ENCODE results near the gene MTIF3. TPM values are rescaled to one million over a fixed set of nuclear protein-coding genes. Genes with fewer than 3 reads are reported as not detected.

Gene MTIF3
- total RNA-seq, 1 experiment from 2014 or later: 40.9 TPM

DNA sequence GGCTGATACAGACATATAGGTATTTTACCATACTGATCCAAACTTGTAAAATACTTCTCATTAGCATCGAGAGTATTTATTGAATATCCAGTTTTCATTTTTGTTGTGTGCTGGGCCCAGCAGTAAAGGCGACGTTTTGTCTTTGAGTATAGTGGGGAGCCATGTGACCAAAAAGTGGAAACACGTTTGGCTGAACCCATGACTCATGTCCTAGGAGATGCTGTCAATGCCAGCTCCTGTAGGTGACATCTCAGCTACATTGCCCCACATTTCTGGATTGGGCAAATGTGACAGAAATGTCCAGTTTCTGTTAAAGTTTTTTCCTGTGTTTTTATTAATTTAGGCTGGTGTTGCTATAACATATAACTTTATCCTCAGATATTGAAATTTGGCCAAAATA is 52.0 kb downstream of the MTIF3 start:
- no peak for DNase-seq (ENCODE audit: unreplicated experiment)
- H3K9me3 Mint-ChIP-seq (ENCODE audit: unreplicated experiment): no peaks in the 10 kb centered on the region
- no peak overlapping the region for H3K4me3 Mint-ChIP-seq (ENCODE audit: unreplicated experiment)
- intact Hi-C loops (cut with micrococcal nuclease): no loop called here
- POLR2A ChIA-PET: interaction anchor here (0.6 kb wide), 1 partner anchor 35 kb away, joined by 3 read pairs; no protein-coding TSS in a partner anchor
- no peak for TF ChIP-seq CTCF (IDR thresholded peaks at IDR 0.05; ENCODE audit: unreplicated experiment)
- no peaks in the 10 kb centered on the region for H3K27me3 Mint-ChIP-seq (ENCODE audit: insufficient read depth, unreplicated experiment)
- H3K36me3 Mint-ChIP-seq (ENCODE audit: insufficient read depth, unreplicated experiment): no peaks in the 10 kb centered on the region
- no peaks in the 10 kb centered on the region for H3K4me1 Mint-ChIP-seq (ENCODE audit: insufficient read depth, unreplicated experiment)
- CTCF ChIA-PET: interaction anchor here (0.9 kb wide), 1 partner anchor 16 kb away, joined by 3 read pairs; no protein-coding TSS in a partner anchor
- BruUV-seq (replicated peaks): no TSS peak
- H3K27ac Mint-ChIP-seq (ENCODE audit: low read depth, unreplicated experiment): no peak overlapping the region

GRCh38 chr13:27396252-27396846 is 54.0 kb downstream of the MTIF3 start:
- H3K36me3 Mint-ChIP-seq (ENCODE audit: insufficient read depth, unreplicated experiment): no peaks in the 10 kb centered on the region
- no peaks in the 10 kb centered on the region for H3K4me1 Mint-ChIP-seq (ENCODE audit: insufficient read depth, unreplicated experiment)
- intact Hi-C loops (cut with micrococcal nuclease): no loop called here
- no peaks in the 10 kb centered on the region for H3K9me3 Mint-ChIP-seq (ENCODE audit: unreplicated experiment)
- H3K27me3 Mint-ChIP-seq (ENCODE audit: insufficient read depth, unreplicated experiment): no peaks in the 10 kb centered on the region
- no TSS peak for BruUV-seq (replicated peaks)
- no peak for DNase-seq (ENCODE audit: unreplicated experiment)
- ChIA-PET POLR2A (no interaction called here), CTCF (interaction anchor here (1.5 to 2.2 kb wide), 3 partner anchors 21 to 430 kb away, joined by 3 to 5 read pairs (median 4); no protein-coding TSS in a partner anchor)
- no peak overlapping the region for H3K27ac Mint-ChIP-seq (ENCODE audit: low read depth, unreplicated experiment)
- H3K4me3 Mint-ChIP-seq (ENCODE audit: unreplicated experiment): no peak overlapping the region
- TF ChIP-seq CTCF (IDR thresholded peaks at IDR 0.05; ENCODE audit: unreplicated experiment): no peak

- Mint-ChIP-seq H3K27me3 (ENCODE audit: insufficient read depth, unreplicated experiment) (no peaks in the 10 kb centered on the region), H3K27ac (ENCODE audit: low read depth, unreplicated experiment) (no peak overlapping the region), H3K4me1 (ENCODE audit: insufficient read depth, unreplicated experiment) (no peaks in the 10 kb centered on the region), H3K36me3 (ENCODE audit: insufficient read depth, unreplicated experiment) (no peaks in the 10 kb centered on the region), H3K9me3 (ENCODE audit: unreplicated experiment) (no peaks in the 10 kb centered on the region), H3K4me3 (ENCODE audit: unreplicated experiment) (no peak overlapping the region)
- ChIA-PET POLR2A (no interaction called here), CTCF (interaction anchor here (1.2 to 1.7 kb wide), 3 partner anchors 20 to 388 kb away, joined by 3 to 4 read pairs (median 3); partner anchors contain the start of gene GTF3A)
- DNase-seq (ENCODE audit: unreplicated experiment): no peak
- intact Hi-C loops (cut with micrococcal nuclease): no loop called here
- no peak for TF ChIP-seq CTCF (IDR thresholded peaks at IDR 0.05; ENCODE audit: unreplicated experiment)
- BruUV-seq (replicated peaks): no TSS peak
These were observed 55.3 kb downstream of the MTIF3 start for GRCh38 chr13:27395007-27395510.

DNA sequence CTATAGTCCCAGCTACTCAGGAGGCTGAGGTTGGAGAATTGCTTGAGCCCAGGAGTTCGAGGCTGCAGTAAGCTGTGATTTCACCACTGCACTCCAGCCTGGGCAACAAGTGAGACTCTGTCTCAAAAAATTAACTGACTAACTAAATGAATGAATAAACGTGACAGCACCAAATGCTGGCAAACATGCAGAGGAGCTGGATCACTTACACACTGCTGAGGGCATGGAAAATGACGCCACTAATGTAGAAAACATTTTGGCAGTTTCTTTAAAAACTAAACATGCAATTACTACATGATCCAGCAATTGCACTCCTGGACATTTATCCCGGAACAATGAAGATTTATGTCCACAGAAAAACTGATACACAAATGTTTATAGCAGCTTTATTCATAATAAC is 57.3 kb downstream of the MTIF3 start:
- ChIA-PET POLR2A (interaction anchor here (0.7 to 1.2 kb wide), 2 partner anchors 33 to 506 kb away, joined by 3 read pairs; no protein-coding TSS in a partner anchor), CTCF (interaction anchor here (0.6 to 2.4 kb wide), 7 partner anchors 18 to 433 kb away, joined by 3 to 10 read pairs (median 3); no protein-coding TSS in a partner anchor)
- TF ChIP-seq CTCF (IDR thresholded peaks at IDR 0.05; ENCODE audit: unreplicated experiment): no peak
- intact Hi-C loops (cut with micrococcal nuclease): no loop called here
- Mint-ChIP-seq H3K27ac (ENCODE audit: low read depth, unreplicated experiment) (no peak overlapping the region), H3K9me3 (ENCODE audit: unreplicated experiment) (no peaks in the 10 kb centered on the region), H3K36me3 (ENCODE audit: insufficient read depth, unreplicated experiment) (no peaks in the 10 kb centered on the region), H3K4me3 (ENCODE audit: unreplicated experiment) (no peak overlapping the region), H3K27me3 (ENCODE audit: insufficient read depth, unreplicated experiment) (no peaks in the 10 kb centered on the region), H3K4me1 (ENCODE audit: insufficient read depth, unreplicated experiment) (no peaks in the 10 kb centered on the region)
- BruUV-seq (replicated peaks): no TSS peak
- no peak for DNase-seq (ENCODE audit: unreplicated experiment)

Measured in MCF 10A (cell line).